NCI-H146 treated with DMSO at 0.1 percent for 48 hours (cell line): ENCODE data around the gene IRX6.

ENCODE experiments used
- DNase-seq: peaks from one replicate; lab custom pipeline; 2025; ENCODE audit not compliant: unreplicated experiment; lab: John Stamatoyannopoulos, UW

The IRX6 gene

DNA sequence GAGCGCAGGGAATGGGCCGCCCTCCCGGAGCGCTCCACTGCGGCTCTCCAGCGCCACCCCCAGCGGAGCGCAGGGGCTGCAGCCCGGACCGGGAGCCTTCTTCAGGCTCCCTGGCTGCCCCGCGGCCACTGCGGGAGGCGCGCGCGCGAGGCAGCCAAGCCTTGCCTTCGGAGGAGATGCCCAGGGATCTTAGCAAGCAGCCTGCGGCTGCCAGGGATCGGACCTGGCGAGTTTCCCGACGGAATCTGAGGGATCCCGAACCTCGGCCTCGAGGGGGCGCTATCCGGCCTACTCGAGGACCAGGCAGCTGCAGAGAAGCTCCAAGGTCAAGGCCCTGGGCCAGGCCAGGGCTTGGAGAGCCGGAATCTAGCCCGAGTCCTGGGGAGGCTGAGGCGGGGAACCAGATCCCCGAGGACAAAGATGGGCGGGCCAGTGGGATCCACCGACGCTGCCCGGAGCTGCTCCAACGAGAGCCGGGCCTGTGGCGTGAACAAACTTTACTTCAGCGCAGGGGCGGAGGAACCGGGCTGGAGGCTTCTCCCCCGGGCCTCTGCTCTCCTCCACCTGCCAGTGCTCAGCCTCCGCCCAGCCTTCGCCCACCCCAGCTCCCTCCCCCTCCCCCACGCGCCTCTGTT is at the start of gene IRX6:
IRX6 (plus strand) TSS at position 567 of the 635 bp plus-strand sequence. CDS start 889 bp downstream, outside the sequence.
- no peak for DNase-seq

DNA sequence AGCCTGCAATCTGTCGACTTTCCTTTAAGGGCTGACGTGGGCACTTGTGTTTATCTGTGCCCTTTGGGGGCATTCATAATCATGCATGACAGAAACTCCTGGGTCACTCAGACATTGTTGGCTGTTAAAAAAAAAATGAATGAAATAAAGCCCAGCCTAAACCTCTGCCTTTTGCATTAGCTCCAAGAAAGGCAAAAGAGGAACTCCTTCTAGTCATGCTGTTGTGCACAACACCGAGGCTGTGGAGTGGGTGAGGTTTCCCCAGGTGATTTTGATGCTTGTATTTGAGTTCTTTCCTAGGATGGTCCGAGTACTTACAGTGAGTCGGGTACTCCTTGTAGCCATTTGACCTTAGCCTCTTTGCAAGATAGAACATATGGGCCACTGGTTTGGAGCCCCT is 49.6 kb upstream of the IRX6 start:
- DNase-seq: no peak

DNA sequence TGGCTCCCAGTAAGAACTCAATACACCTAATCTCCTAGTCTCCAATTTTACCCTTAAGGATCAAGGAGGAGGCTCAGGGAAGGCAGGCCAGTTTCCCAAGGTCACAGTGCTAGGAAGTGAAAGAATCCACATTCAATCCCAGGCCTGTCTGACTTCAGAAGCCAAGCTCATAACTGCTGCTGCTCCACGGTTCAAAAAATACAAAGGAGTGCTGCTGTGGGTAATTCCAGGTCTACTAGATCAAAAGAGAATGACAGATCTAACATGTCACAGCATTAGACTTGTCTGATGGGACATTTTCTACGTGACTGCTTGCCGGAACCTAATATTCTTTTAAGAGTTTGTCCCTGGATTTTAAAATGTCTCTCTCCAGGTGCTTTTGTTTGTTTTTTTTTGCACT is 48.8 kb upstream of the IRX6 start:
- DNase-seq: no peak

DNA sequence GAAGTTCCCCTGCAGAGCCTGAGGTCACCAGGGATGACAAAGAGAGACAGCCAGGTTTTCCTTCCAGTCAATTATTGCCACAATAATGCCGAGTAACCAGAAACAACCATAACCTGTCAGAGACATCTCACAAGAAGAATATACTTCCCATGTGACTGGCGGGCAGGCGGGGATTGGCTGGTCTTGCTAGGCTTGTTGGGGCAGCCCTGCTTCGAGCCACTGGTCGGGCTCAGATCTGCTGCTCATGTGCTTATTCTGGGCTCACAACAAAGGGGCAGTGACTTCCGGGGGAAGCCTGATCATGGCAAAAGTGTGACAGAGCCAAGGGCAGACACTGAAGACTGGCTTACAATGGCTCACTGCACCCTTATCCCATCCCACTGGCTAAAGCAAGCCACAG is 48.1 kb upstream of the IRX6 start:
- no peak for DNase-seq

DNA sequence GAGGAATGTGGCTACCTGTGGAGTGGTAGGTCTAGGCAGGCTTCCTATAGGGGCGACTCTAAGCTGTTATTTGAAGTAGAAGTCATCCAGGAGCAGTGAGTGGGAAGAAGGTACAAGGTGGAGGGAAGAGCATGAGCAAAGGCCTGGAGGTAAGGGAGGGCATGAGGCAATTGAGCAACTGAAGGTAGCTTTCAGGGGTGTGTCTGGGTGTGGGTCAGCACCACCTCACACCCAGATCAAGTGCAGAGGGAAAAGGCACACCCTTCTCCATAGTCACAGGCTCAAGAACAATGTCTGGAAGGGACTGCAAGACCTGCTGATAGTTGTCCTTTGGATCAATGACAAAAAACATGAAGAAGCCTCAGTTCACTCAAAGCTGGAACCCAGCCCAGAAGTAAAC is 46.5 kb upstream of the IRX6 start:
- no peak for DNase-seq

DNA sequence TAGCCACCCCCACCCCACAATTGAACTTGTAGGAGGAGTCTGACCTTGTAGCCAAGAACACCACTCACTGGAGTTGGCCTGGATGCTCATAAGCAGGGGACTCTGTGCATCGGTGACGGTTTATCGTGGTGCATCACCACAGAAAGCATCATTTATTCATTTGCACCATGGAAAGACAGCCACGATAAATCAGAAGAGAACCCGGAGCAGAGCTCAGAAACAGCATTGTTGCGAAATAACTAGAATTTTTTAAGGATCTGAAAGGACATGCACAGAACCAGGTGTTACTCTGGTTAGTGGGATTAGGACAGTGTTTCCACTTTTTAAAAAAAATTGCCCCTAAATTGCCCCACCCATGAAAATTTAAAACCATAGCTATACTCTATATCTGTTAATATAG is 44.4 kb upstream of the IRX6 start:
- DNase-seq: no peak

DNA sequence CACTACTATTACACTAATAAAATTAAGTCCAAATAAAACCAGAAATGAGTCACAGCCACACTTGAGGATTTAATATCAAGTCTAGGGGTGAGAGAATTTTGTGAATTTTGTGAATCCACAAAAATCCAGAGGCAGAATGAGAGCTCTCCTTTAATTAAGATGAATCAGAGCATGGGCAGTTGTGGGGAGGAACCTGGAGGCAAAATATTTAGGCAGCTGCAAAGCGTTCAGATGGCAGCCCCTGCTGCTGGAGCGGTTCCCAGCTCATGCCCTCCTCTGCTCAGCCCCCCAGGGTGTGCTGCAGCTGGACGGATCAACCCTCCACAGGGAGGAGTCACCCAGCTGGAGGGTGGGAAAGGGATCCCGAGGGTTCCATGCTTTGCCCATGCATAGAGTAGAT is 43.4 kb upstream of the IRX6 start:
- no peak for DNase-seq

DNA sequence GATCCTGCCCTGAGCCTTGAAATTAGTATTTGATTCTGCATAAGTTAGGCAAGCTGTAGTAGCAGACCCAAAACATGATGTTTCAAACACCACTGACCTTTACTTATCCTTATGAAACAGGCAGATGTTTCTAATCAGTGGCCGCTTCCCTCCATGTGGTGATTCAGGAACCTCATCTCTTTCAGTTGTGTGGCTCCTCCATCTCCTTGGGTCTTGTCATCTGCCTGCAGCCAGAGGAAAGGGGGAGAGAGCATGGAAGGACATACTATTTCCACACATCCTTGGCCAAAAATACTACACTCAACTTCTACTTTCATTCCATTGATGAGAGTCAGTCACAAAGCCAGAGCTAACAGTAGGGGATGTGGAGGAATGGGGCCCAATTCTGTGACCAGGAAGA is 41.6 kb upstream of the IRX6 start:
- no peak for DNase-seq

DNA sequence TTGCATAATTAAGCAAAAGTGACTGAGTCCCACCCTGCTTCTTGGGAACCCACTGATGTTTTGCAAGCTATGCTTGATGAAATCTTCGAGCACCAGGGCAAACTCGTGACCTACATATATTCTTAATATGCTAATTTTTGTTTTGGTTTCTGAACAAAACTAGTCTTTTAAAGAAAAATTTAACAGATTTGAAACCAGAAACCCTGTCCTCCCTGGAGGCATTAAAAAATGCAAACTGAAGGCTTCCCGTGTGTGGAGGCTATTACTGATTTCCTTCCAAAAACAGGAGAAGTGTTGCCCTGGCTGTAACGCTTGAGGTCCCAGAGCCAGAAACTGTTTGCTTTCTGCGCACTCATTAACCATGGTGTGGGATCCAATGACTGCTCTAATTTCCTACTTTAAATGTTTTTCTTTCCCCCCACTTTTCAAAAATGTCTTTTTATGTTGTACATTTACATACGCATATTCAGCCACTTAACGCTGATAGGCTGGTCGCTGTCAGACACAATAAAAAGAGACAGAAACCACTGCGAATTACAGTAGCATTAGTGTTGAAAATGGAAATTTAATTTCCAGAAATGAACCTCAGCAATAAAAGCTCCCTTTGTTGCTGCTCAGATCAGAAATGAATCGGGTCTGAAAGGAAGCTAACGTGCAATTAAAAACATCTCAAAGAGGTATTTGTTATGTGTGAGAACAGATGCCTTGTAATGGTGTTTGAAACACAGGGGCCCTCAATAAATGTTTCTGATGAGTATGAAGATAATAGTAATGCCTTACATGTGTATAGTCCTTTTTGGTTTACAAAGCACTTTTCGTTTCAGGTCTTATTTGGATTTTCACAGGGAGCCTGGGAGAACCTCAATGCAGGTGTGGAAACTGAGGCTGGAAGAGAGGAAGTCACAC is 39.9 kb upstream of the IRX6 start:
- DNase-seq: no peak

DNA sequence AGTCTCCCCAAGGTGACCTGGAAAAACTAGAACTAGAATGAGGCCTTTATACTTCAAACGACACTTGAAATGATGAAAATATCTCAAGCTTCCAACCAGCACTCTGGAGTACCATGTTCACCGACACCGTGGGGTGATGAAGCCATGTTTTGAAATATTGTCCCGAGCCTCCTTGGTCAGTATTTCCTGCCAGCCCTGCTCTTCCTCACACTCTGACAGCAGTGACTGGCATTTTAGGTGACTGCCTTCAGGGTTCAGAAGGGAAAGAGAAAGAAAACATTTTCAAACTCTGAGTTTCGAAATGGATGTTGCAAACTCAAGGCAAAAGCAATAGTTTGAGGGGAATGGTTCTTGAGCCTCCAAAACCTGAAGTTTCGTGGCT is 39.3 kb upstream of the IRX6 start:
- no peak for DNase-seq

DNA sequence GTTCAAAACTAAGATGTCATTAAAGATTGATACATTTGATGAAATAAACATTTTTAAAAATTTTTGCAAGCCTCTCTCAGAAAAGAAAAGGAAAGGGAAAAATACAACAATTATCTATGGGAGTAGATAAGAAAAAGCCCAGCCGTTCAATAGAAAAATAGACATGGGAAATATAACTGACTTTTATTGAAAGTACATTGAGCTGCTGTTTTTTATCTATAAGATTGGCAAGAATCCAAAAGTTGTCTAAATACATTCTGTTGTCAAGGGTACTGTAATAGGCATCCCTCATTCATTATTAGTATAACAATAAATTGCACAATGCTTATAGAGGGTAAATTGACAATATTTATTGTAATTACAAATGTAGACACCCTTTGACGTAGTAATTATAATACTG is 38.4 kb upstream of the IRX6 start:
- DNase-seq: no peak

DNA sequence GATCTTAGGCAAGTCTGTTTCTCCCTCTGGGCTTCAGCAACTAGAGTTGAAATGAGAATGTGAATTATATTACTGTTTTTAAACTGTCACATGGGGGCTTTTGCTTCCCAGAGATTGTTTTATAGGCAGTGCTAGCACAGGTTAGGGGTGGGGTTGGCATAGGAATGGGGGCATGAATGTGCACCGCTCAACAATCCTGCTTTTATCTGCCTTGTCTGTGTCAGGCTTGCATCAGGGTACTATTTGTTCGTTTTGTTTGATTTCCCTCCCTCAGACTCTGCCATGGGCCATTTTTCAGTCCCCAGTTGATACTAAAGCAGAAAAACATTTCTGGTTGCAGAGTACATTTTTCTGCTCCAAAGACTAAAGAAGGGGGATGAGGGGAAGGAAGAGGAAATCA is 34.6 kb upstream of the IRX6 start:
- no peak for DNase-seq

DNA sequence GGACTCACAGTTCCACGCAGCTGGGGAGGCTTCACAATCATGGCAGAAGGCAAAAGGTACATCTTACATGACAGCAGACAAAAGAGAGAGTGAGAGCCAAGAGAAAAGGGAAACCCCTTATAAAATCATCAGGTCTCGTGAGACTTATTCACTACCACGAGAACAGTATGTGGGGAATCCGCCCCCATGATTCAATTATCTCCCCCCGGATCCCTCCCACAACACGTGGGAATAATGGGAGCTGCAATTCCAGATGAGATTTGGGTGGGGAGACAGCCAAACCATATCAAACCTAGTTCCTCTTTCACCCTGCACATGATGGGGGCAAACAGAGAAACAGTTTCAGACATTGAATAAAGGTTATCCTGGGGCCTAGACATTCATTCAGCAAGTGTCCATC is 32.2 kb upstream of the IRX6 start:
- DNase-seq: no peak

DNA sequence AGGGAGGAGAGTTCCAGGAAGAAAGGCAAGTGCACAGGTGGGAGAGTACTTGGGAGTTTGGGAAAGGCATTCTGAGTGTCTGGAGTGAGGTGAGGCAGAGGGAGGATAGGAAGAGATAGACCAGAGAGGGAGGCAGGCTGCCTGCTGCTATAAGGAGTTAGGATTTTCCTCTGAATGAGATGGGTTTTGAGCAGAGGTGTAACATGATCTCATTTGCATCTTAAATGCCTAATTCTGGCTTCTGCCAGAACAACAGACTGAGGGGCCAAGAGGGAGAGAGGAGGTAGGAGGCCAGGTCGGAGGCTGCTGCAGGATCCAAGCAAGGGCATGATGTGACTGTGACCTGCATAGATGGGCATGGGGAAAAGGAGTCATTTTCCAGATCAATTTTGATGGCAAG is 31.5 kb upstream of the IRX6 start:
- no peak for DNase-seq

DNA sequence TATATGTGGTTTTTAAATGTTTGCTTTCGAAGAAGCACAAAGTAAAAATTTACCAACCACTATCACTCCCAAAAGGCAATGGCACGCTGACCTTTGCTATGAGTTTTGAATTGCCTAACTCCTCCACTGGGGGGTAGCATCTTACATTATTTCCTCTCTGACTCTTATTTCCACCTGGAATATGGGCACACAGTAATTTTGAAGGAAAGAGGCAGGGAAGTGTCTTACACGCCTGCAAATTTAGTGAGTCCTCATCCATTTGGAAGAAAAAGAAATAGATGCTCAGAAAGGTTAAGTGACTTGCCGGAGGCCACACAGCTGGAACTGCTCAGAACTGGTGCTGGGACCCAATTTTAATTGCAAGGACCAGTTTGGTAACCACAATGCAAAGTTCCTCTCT is 29.9 kb upstream of the IRX6 start:
- no peak for DNase-seq

DNA sequence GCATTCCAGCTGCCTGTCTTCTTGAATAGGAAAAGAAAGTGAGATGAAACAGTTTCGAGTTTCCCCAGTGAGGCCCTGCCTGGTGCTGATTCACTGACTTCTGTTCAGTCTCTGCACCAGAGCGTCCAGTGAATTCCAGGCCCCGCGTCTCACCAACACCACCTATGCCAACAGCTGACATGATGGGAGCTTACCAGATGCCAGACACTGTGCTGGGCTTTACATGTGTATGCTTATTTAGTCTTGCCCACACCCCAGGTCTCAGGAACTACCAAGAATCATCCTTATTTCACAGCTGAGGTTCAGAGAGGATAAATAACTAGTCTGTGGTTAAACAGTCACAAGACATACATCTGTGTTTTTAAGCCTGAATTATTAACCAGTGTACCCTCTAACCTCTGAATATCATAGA is 29.1 kb upstream of the IRX6 start:
- no peak for DNase-seq

DNA sequence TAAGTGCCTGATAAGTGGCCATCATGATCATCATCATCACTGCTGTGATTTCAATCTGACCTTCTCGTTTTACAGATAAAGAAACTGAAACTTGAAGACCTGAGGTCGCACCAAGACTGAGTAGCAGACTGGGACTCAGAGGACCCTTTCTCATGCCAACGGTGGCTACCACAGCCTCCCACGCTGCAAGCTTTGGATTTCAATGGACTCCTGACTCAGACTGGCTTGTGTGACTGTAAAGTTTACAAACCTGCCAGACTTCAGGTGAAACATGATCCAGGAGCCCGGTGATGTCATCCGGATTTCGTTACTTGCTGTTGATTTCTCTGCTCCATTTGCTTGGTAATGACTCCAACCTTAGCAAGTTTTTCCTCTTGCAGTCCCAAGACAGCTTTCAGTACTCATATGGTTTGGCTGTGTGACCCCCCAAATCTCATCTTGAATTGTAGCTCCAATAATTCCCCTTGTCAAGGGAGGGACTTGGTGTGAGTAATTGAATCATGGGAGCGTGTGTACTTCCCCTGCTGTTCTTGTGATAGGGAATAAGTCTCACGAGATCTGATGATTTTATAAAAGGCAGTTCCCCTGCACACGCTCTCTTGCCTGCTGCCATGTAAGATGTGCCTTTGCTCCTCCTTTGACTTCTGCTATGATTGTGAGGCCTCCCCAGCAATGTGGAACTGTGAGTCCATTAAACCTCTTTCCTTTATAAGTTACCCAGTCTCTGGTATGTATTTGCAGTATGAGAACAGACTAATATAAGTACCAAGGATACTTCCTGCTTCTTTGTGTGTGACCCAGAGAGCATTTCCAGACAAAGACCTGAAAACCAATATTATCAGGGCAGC is 26.7 kb upstream of the IRX6 start:
- no peak for DNase-seq

DNA sequence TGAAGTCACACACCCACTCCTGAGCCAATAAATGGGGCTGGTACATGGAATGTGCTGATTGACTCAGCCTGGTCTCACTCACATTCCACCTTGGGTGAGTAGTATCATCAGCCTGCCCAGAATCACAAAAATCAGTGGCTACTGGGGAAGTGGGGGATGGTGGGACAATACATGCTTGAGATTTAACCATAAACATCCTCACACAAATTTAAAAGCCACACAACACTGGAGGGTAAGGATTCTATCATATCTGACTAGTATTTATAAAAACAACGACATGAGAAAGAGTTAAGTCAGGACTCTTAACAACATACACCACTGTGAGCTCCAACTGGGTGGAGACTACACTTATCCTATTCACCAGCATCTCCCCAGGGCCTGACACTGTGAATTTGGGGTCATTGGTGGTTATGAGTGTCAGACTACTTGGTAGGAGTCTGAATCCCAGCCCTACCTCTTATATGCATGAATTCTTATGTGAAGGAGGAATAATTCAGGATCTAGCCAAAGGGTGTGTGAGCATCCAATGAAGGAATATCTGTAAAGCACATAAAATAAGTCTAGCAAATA is 26.0 kb upstream of the IRX6 start:
- DNase-seq: no peak

DNA sequence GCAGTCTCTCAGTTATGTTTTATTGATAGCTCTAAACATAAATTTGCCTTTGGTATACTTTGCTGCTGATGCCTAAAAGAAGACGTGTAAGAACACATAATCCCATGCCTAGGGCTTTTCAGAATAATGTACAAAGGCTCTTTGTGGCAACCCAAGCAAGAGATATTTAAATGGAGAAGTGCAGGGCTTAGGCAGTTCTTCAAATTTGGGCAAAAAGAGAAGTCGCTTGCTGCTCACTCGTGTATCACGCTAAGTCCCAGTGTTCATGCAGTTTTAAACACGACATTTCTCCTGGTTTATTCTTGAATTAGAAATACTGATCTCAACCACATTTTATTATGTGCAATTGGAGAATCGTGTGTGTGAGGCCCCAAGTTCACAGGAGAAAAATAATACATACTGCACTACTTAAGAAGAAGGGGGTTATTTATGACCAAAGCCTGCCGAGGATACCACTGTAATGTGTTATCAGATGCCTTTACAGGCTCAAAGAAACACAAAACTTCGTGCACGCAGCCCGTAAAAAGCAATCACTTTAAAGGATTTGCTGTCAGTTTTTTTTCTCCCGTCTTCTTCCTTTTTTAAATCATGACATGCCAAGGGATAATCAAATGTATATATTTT is 22.5 kb upstream of the IRX6 start:
- DNase-seq: no peak

DNA sequence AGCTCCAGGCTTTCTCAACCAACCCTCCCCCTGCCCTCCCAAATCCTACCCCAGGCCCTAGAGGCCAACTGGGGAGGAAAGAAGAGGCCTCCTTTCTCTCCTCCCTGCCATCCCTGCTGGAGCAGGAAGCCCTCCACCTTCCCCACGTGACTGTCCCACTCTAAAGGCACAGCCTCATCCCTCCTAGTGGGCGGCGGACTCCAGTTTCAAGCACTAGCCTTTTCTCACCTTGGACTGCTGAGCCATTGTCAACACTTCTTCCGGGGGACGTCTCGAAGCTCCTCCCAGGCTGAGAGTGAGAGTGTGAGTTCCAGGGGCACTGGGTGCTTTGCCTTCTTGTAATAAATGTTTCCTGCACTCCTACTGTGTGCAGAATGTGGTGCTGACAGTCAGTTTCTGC is 21.4 kb upstream of the IRX6 start:
- no peak for DNase-seq

DNA sequence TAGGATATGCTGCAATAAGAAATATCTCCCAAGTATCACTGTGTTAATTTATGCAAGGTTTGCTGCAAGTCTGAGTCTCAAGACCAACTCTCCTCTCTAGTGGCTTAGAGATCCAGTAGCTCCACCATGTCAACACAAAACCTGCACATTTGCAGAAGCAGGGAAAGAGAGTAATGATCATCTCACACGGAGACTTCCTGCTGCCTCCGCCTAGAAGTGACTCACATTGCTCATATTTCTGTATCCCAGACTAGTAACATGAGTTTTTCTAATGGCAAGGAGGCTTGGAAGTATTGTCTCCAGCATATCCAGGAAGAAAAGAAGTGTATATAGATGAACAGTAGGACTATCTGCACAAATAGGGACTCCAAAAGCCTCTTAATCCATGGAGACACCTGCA is 15.0 kb upstream of the IRX6 start:
- DNase-seq: no peak
